GM12872 (cell line): ENCODE data around the gene PTPN14.

Experiments used
- TF ChIP-seq, protein P1 (sequence below): IDR thresholded peaks from 3 replicates; pipeline ENCODE4 v1.5.1; 2011; ENCODE audit warnings: low read depth, mild to moderate bottlenecking, low read length, moderate library complexity; ENCODE audit not compliant: insufficient read depth

Gene PTPN14

DNA sequence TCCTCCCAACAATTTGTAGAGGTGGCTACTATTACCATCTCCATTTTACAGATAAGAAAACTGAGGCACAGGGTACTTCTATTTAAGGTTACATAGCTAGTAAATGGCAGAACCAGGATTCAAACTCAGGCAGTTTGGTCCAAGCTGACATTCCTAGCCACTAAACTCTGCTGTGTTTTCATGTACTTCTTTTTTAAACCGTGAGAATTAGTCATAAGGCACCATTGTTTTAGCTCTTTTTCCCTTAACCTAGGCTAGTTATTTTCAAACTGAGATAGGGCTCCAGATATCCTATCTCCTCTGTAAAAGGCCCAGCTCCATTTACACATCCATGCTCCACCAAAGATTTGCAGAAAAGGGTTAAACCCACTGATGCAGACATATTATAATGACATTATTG lies 92.9 kb downstream of the PTPN14 start:
- TF ChIP-seq, protein P1, sequence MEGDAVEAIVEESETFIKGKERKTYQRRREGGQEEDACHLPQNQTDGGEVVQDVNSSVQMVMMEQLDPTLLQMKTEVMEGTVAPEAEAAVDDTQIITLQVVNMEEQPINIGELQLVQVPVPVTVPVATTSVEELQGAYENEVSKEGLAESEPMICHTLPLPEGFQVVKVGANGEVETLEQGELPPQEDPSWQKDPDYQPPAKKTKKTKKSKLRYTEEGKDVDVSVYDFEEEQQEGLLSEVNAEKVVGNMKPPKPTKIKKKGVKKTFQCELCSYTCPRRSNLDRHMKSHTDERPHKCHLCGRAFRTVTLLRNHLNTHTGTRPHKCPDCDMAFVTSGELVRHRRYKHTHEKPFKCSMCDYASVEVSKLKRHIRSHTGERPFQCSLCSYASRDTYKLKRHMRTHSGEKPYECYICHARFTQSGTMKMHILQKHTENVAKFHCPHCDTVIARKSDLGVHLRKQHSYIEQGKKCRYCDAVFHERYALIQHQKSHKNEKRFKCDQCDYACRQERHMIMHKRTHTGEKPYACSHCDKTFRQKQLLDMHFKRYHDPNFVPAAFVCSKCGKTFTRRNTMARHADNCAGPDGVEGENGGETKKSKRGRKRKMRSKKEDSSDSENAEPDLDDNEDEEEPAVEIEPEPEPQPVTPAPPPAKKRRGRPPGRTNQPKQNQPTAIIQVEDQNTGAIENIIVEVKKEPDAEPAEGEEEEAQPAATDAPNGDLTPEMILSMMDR = no peak

DNA sequence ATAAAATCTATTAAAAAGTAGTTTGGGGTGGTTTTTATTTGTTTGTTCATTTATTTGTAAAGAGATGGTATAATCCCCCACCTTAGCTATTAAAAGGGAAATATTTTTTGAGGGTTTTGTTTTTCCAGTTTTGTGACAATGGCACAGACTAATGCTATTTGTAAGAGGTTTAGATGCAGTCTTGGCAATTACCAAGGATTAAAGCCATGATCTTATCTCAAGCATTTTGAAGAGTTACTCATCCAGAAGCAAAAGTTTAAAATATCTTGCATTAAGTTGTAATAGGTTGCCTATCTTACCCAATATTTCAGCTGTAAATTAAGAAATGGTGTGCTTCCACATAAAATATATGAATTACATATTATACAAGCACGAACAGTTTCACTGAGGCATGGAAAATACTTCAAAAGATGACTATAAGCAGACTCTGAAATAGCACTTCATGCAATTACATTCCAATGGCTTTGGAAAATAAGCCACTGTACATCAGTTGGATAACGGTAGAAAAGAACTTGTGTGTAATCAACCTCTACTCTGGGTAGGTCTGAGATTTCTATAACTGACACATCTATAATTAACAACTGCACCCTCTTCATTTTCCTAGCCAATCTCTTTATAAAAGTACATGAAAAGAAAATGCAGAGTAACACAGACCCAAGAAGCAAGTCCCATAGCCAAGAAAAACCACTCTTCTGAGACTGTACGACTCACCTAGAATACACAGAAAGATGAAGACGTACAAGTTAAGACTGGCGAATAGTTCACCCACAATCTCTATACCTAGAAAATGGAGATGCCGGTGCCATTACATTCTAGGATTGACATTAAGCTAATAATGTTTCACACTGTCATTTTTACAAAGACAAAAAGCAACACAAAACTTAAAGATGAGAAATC lies 95.2 kb downstream of the PTPN14 start:
- TF ChIP-seq, protein P1 = no peak

DNA sequence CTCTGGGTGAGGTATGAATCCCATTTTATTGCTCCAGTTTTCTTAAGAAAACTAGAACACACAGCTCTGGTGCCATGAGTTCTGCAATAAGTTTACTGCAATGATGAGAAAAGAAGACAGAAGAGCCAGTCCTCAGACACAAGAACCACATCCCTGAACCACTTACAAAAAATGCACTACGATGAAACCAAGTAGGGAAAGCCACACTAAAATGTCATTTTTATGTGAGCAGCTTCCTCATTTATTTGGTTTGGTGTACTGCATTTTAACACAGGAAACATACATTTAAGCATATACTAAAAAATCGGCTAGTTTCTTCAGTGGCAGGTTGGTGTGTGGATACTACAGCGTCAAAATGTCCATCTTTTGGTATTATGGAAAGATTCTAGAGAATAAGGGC lies 95.9 kb downstream of the PTPN14 start:
- TF ChIP-seq, protein P1 = no peak

DNA sequence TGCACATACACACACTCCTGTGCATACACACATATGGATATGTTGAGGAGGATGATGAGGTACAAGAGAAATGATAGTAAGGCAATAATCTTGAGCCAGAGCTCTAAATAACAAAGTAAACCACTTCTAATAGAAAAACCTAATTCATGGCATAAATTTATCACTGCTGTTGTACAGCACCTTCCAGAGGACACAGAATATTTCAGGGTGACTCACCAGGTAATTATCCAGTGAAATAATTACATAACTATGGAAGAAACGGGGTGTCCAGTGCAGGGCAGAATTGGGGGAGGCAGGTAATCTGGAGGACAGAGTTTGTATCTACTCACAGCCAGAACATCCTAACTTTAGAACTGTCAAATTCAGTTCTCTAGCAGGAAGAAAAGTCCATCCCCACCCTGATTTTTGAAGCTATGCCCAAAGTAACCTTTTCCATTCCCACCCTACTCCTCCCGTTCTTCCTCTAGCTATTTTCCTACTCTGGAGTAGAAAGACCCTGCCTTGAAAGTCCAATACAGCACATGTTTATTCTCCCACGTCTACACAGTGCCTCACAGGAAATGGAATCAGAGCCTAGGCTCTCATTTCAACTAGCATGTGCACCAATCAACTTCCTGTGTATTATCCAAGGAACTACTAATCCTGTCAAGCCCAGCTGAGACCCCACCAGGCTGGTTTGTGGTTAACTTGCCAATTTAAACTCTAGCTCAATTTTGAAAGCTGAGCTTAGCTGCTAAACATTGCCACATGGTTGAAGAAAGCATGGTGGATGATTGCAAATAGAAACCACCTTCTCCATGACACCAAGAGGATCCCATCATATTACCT lies 96.6 kb downstream of the PTPN14 start:
- TF ChIP-seq, protein P1 = no peak

DNA sequence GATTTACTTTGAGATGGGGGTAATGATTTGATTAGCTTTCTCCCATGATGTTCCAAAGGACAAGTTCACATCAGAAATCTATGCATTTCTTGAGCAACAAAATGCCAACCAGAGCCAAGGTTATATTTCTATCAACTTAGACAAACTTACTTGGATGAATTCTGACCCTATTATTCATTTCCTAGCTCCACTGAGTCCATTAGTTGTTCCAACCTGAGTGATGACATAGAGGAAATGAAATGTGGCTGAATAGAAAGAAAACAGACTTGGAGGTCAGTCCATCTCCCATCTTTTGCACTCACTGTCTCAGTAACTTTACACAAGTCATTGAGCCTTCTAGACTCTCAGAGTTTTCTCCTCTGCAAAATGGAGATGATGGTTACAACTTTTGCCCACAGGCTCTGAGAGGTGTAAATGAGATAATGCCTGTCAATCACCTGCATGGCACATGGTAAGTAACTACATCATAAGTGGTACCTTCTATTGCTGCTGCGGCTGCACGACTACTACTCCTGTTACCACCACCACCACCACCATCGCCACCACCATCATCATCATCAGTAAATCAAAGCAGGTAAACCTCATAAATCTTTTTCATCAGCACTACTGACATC lies 98.2 kb downstream of the PTPN14 start:
- TF ChIP-seq, protein P1 = no peak

DNA sequence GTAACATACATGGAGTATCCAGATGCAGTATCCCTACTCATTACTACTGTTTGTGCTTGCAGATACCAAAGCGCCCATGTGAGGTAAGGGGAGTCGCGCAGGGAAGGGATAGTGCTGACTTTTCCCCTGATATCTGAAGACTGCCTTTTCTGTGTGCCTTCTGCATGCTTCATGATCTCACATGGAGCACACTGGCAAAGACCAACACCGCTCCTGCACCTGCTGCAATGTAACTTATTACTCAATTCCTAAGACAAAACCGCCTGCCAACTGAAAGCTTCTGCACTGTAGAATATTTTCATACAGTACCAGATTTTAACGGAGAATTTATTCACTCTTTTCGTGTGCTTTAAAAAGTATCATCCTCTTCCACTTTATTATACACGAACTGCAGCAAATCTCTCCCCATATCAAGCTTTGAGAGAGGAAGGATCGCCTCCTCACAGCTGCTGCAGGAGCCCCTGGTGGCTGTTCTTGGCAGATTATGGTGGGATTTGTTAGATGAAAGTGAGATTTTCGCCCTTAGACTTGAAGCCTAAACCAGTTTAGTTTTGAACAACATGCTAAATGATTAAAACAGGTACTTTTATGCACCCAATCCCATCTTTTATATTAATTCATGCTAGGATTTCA lies 99.1 kb downstream of the PTPN14 start:
- TF ChIP-seq, protein P1 = 0 out of 3 replicates have a peak, but pooled peaks have one; percentile 17
